ENCODE results near the gene CCL7. TPM values are rescaled to one million over a fixed set of nuclear protein-coding genes. Genes with fewer than 3 reads are reported as not detected.
A peak's percentile ranks its signal among the peaks of the same experiment; 100 is the strongest.

CCL7 gene
- total RNA-seq (not detected), total RNA-seq (0 to 2.0 (median 0) reads per million in 172 experiments)
- not detected for polyA plus RNA-seq (2013, experiment 1 of 2)
- polyA plus RNA-seq (2013, experiment 2 of 2) = not detected

DNA sequence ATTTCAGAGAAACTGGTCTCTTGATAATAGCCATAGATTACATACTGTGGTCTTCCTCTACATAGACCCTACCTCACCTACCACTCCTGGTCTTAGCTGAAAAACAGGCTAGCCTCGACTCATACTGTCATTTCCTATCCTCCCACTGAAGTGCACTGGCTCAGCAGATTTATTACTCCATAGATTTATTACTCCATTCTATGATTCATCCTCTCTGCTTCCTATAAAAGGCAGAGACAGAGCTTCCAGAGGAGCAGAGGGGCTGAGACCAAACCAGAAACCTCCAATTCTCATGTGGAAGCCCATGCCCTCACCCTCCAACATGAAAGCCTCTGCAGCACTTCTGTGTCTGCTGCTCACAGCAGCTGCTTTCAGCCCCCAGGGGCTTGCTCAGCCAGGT lies at the start of gene CCL7:
Gene CCL7, plus strand, starts transcription at position 253 of the 400 bp plus-strand sequence. Its CDS starts 70 bp downstream, at position 323.
- peaks cover 16 to 28% of the 10 kb centered on the region in 2 experiments for H3K27me3 ChIP-seq (ENCODE audit: control insufficient read depth in 1 of 2, insufficient read depth in 2 of 2, low read length in 2 of 2)
- H3K36me3 ChIP-seq (ENCODE audit: insufficient read depth, low read length) = no peaks in the 10 kb centered on the region
- intact Hi-C loops (cut with DNase I, micrococcal nuclease) = no loop called here
- ATAC-seq (ENCODE audit: poor library complexity) (no peak), DNase-seq (no peak)
- no peaks in the 10 kb centered on the region for H3K9me3 ChIP-seq (ENCODE audit: control insufficient read depth in 1 of 2, insufficient read depth in 1 of 2, low read length in 2 of 2)
- H3K27ac ChIP-seq (ENCODE audit: low read depth in 1 of 2, low read length in 2 of 2) = no peak within 1 kb of the TSS
- Mint-ChIP-seq H3K4me3 (no peak within 1 kb of the TSS), H3K4me1 (ENCODE audit: low read depth) (no peaks in the 10 kb centered on the region), H3K27me3 (peaks cover 68% of the 10 kb centered on the region), H3K36me3 (ENCODE audit: low read depth) (no peaks in the 10 kb centered on the region), H3K9me3 (no peaks in the 10 kb centered on the region), H3K27ac (no peak within 1 kb of the TSS)
- no peak within 1 kb of the TSS for H3K4me3 ChIP-seq (ENCODE audit: low read length)
- ChIA-PET CTCF (no interaction called here), POLR2A (no interaction called here)
- TF ChIP-seq, protein P1, sequence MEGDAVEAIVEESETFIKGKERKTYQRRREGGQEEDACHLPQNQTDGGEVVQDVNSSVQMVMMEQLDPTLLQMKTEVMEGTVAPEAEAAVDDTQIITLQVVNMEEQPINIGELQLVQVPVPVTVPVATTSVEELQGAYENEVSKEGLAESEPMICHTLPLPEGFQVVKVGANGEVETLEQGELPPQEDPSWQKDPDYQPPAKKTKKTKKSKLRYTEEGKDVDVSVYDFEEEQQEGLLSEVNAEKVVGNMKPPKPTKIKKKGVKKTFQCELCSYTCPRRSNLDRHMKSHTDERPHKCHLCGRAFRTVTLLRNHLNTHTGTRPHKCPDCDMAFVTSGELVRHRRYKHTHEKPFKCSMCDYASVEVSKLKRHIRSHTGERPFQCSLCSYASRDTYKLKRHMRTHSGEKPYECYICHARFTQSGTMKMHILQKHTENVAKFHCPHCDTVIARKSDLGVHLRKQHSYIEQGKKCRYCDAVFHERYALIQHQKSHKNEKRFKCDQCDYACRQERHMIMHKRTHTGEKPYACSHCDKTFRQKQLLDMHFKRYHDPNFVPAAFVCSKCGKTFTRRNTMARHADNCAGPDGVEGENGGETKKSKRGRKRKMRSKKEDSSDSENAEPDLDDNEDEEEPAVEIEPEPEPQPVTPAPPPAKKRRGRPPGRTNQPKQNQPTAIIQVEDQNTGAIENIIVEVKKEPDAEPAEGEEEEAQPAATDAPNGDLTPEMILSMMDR (IDR thresholded peaks at IDR 0.05) = no peak
- no peaks in the 10 kb centered on the region for H3K4me1 ChIP-seq (ENCODE audit: insufficient read depth, low read length)

DNA sequence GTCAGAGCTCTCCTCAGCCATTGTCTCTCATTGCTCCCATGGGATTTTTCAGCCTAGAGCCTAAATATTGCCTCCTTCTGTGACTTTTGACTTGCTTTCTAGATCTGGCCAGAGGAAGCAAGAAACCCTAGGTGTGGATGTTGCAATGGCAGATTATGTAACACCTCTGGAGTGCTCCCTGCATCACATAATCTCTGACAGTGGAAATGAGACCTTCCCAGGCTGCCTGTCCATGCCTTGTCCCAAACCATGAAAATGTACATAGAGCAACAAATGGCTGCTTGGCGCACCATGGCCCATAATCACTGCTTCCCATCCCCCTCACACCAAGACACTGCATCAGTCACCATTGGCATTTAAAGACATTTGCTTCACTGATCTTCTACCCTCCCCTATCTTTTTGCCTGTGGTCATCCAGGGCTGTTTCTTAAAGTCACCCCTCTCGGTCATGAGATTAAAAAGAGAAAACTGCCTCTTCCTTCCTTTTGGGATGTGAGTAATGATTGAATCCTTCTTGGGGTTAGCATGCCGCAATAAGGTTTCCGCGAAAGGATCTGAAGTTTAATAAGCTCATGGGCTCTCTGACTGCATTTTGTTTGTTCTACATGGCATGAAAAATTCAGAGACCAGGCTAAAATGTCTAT lies 49.1 kb upstream of the CCL7 start:
- Mint-ChIP-seq H3K27me3 (peaks cover 63% of the 10 kb centered on the region), H3K4me1 (ENCODE audit: low read depth) (no peaks in the 10 kb centered on the region), H3K9me3 (no peaks in the 10 kb centered on the region), H3K4me3 (no peak overlapping the region), H3K36me3 (ENCODE audit: low read depth) (no peaks in the 10 kb centered on the region), H3K27ac (no peak overlapping the region)
- Histone ChIP-seq H3K27ac (ENCODE audit: low read depth in 1 of 2, low read length in 2 of 2) (no peak overlapping the region), H3K4me1 (ENCODE audit: insufficient read depth, low read length) (no peaks in the 10 kb centered on the region), H3K36me3 (ENCODE audit: insufficient read depth, low read length) (no peaks in the 10 kb centered on the region), H3K27me3 (ENCODE audit: control insufficient read depth in 1 of 2, insufficient read depth in 2 of 2, low read length in 2 of 2) (peaks cover 4 to 17% of the 10 kb centered on the region in 2 experiments), H3K9me3 (ENCODE audit: control insufficient read depth in 1 of 2, insufficient read depth in 1 of 2, low read length in 2 of 2) (no peaks in the 10 kb centered on the region), H3K4me3 (ENCODE audit: low read length) (no peak overlapping the region)
- intact Hi-C loops (cut with DNase I, micrococcal nuclease) = no loop called here
- ChIA-PET POLR2A (no interaction called here), CTCF (no interaction called here)
- DNase-seq (peak in 2 of 14 experiments; percentile 36), ATAC-seq (ENCODE audit: poor library complexity) (no peak)
- TF ChIP-seq, protein P1 (IDR thresholded peaks at IDR 0.05) = no peak

DNA sequence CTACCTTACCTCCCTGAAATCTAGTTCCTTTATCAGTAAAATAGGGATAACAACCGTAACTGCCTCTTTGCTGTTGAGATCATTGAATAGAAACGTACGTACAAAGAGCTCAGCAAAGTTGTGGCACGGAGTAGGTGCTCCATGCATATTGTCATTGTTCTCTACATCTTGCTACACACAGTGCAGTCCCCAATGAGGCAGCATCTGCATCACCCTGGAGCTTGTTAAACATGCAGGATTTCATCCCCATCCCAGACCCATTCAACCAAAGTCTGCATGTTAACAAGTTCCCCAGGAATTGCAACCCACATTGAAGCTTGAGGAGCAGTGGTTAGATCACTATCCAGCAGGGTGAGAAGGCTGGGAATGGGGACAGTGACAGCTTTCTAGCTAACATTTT lies 48.6 kb upstream of the CCL7 start:
- intact Hi-C loops (cut with DNase I, micrococcal nuclease) = no loop called here
- no peaks in the 10 kb centered on the region for H3K36me3 Mint-ChIP-seq (ENCODE audit: low read depth)
- H3K4me3 ChIP-seq (ENCODE audit: low read length) = no peak overlapping the region
- H3K27ac Mint-ChIP-seq = no peak overlapping the region
- H3K9me3 ChIP-seq (ENCODE audit: control insufficient read depth in 1 of 2, insufficient read depth in 1 of 2, low read length in 2 of 2) = no peaks in the 10 kb centered on the region
- no peak overlapping the region for H3K4me3 Mint-ChIP-seq
- H3K4me1 Mint-ChIP-seq (ENCODE audit: low read depth) = no peaks in the 10 kb centered on the region
- H3K27ac ChIP-seq (ENCODE audit: low read depth in 1 of 2, low read length in 2 of 2) = no peak overlapping the region
- H3K27me3 ChIP-seq (ENCODE audit: control insufficient read depth in 1 of 2, insufficient read depth in 2 of 2, low read length in 2 of 2) = peaks cover 4 to 17% of the 10 kb centered on the region in 2 experiments
- ATAC-seq (ENCODE audit: poor library complexity) = no peak
- no peaks in the 10 kb centered on the region for H3K4me1 ChIP-seq (ENCODE audit: insufficient read depth, low read length)
- peaks cover 63% of the 10 kb centered on the region for H3K27me3 Mint-ChIP-seq
- no peak for DNase-seq
- TF ChIP-seq, protein P1 (IDR thresholded peaks at IDR 0.05) = no peak
- ChIA-PET POLR2A (no interaction called here), CTCF (no interaction called here)
- no peaks in the 10 kb centered on the region for H3K9me3 Mint-ChIP-seq
- H3K36me3 ChIP-seq (ENCODE audit: insufficient read depth, low read length) = no peaks in the 10 kb centered on the region

All from CD4-positive, alpha-beta T cell (primary cell).